NK-92 treated with Interleukin-12 subunit alpha and Interleukin-12 subunit beta, amount 100 ng/mL, for 24 hours (cell line): ENCODE results near the gene TYW1B.
"Not testable (repeated sequence)": the region's sequence is repeated elsewhere in the genome, so short reads cannot be mapped to it uniquely, and the experiment has no call there.

Experiments
- DNase-seq: peaks from one replicate; lab custom pipeline; 2025; lab: John Stamatoyannopoulos, UW

Gene TYW1B

DNA sequence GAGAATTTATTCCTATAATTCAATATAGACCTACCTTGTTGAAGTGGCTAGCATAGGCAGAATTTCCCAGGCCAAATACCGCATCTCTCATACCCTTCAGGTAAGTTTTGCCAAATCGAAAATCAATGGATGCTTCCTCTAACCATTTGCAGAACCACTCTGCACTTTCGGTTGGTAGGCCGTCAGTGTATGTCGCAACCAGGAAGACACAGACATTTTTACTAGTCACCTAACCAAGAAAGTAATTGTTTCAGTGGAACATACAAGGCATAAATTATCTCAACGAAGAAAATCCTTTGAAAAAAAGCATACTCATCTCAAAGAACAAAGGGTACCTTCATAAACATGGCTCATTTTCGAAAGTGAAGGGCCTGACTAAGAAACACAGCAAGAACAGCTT lies 17.6 kb downstream of the TYW1B start:
- DNase-seq, result not testable (repeated sequence)

DNA sequence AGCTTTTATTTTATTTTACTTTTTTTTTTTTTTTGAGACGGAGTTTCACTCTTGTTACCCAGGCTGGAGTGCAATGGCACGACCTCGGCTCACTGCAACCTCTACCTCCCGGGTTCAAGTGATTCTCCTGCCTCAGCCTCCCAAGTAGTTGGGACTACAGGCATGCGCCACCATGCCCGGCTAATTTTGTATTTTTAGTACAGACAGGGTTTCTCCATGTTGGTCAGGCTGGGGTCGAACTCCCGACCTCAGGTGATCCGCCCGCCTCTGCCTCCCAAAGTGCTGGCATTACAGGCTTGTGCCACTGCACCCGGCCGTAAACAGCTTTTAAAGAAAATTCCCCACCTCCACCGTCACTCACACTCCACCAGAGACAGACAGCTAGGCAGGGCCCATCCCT lies 19.5 kb downstream of the TYW1B start:
- DNase-seq, result not testable (repeated sequence)

DNA sequence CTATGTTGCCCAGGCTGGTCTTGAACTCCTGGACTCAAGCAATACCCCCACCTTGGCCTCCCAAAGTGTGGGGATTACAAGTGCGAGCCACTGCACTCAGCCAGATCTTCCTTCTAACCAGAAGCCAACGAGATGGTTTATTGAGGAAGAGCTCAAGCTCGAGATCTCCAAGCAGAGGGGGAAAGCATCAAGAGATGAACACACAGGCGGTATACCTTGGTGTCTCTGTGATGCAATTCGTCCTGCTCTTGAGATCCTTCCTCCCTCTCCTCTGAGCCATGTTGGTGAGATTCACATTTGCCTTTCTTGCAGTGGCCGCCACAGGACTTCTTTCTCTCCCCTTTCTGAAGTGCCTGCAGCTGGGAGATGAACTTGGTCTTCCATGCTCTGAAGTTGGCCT lies 21.1 kb downstream of the TYW1B start:
- not testable (repeated sequence) for DNase-seq

DNA sequence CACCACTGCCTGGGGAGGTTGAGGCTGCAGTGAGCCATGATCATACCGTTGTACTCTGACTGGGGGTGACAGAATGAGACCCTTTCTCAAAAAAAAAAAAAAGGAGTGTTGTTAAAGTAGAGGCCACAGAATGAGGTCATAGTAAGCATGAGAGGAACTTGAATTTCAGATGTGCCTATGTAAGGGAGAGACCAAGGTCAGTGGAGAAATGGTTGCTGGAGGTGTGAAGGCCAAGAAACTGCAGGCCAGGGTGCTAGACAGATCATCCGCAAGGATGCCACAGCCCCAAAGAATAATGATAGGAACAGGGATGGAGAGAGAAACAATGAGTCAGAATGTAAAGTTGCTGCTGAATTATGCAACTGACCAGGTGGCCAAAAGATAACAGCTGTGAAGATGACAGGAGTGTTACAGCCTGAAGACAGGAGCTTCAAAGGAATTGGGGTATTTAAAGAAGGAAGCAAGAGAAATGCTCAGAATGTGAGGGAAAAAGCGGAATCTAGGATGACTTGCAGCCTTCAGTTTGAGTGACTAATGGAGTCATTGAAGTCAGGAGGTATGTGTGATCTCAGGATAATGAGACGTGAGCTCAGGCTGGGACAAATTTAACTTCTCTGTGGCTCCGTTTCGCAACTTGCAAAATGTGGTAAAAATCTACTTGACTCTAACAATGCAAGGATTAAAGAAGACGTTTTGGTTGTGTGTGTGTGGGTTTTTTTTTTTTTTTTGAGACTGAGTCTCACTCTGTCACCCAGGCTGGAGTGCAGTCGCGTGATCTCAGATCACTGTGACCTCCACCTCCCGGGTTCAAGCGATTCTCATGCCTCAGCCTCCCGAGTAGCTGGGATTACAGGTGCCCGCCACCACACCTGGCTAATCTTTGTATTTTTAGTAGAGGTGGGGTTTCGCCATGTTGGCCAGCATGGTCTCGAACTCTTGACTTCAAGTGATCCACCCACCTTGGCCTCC lies 22.2 kb downstream of the TYW1B start:
- peak; percentile 26 for DNase-seq

DNA sequence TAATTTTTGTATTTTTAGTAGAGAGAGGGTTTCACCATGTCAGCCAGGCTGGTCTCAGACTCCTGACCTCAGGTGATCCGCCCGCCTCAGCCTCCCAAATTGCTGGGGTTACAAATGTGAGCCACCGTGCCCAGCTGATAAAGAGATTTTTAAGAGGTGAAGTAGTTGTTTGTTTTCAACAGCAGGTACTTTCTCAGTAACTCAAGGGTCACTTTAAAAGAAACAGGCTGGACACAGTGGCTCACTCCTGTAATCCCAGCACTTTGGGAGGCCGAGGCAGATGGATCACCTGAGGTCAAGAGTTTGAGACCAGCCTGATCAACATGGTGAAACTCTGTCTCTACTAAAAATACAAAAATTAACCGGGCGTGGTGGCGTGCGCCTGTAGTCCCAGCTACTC lies 24.2 kb downstream of the TYW1B start:
- not testable (repeated sequence) for DNase-seq

DNA sequence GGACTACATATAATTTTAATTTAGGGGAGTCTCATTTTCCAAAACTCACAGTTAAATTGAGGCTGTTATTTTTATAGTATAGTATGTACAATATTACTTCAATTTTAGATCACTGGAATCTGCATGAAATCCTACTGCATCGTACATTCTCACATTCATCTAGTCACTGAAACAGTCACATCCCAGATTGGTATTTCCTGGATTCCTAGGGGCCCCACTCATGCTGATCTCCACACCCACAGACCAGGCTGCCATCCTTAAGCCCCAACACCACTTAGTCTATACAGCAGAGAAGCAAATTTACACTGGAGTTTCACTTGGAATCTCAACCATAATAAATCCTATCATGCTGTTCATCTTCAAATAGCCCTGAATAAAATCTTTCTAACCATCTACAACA lies 26.4 kb downstream of the TYW1B start:
- not testable (repeated sequence) for DNase-seq

DNA sequence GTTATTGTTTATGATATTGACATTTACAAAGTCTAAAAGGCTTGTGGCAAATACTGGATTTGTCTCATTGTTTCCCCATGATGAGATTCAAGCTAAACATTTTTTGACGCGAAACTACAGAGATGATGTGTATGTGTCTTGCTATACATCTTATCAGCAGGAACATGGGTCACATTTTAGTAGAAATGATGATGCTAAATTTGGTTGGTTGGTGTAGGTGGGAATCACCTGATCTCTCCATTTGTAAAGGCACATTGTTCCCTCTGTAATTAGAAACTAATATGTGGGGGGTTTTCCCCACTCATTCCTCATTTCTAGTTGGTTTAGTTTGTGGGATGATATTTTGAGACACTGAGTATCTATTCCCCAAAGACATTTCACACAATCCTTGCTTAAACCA lies 32.6 kb downstream of the TYW1B start:
- not testable (repeated sequence) for DNase-seq

DNA sequence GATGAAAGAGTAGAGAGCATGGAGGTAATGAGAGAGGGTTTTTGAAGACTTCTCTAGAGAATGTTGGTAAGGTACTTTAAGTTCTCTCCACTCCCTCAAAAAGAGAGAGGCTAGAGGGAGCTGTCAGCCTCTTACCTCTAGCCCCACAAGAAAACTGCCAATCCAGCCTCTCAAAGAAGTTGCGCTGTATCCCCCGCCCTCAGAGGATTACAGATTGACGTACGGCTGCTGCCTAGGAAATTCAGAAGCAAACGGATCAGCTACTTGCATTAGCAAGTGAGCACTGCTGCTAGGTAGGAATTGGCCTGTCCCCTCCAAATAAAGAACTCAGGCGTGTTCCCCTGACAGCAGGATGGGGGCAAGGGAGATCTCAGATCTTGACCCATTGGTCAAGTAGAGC lies 34.2 kb downstream of the TYW1B start:
- no peak for DNase-seq

DNA sequence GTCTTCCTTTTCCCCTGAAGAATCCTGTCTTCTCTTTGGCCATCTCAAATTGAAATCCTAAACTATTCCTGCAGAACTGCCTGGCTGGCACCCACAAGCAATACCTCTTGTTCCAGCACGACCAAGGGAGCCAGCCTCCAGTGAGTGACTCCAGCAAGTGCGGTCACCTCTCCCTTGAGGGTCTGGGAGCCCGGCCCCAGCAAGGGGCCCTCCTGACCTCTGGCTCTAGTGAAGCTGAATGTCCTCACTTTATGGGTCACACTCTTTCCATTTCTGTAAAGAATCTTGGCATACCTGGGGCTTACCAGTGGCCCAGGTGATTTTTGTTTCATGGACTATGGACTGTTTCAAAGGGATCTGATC lies 37.3 kb downstream of the TYW1B start:
- DNase-seq, result not testable (repeated sequence)

DNA sequence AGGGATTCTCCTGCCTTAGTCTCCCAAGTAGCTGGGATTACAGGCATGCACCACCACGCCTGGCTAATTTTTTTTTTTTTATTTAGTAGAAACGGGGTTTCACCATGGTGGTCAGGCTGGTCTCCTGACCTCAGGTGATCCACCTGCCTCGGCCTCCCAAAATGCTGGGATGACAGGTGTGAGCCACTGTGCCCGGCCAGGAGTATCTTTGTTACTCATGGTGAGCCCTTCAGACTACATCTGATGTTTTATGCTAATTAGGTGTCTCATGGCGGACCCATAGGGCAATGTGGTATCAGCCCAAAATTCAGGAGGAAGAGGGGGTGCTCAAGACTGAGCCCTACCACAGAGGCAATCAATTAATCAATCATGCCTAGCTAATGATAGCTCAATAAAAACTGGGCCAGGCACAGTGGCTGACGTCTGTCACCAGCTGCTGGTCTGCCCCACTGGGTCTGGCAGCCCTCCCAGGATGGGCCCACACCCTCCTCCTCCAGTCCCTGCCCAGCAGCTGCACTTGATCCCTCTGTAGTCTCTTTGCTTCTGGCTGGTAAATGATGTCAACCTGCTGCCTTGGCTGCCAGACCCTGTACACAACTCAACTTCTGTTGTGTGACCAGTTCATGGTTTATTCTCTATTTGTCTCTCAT lies 37.8 kb downstream of the TYW1B start:
- not testable (repeated sequence) for DNase-seq

DNA sequence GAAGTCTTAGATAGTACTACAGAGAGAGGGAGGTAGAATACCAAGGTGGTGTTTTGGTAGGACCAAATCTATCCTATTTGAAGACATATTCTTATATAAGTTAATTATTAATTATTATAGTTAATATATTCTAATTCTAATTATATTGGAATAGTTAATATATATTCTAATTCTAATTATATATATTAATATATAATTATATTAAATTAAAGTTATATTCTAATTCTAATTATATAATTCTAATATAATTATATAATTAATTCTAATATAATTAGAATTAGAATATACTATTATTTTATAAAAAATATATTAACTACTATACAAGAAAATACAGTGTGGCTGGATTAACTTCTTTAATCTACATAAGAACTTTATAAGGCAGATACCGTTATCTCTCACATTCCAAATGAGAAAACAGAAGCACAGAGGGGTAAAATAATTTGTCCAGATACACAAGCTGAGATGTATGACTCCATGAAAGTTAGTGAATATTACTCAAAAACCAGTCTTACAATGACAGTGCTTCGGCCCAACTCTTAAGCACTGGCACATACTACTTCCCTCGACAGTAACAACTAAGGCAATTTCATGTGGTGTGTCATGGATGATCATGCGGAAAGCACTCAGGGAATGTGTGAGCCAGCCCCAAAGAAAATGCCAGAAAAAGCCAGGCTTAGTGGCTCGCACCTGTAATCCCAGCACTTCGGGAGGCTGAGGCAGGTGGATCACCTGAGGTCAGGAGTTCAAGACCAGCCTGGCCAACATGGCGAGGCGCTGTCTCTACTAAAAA lies 42.6 kb downstream of the TYW1B start:
- DNase-seq, result no peak

DNA sequence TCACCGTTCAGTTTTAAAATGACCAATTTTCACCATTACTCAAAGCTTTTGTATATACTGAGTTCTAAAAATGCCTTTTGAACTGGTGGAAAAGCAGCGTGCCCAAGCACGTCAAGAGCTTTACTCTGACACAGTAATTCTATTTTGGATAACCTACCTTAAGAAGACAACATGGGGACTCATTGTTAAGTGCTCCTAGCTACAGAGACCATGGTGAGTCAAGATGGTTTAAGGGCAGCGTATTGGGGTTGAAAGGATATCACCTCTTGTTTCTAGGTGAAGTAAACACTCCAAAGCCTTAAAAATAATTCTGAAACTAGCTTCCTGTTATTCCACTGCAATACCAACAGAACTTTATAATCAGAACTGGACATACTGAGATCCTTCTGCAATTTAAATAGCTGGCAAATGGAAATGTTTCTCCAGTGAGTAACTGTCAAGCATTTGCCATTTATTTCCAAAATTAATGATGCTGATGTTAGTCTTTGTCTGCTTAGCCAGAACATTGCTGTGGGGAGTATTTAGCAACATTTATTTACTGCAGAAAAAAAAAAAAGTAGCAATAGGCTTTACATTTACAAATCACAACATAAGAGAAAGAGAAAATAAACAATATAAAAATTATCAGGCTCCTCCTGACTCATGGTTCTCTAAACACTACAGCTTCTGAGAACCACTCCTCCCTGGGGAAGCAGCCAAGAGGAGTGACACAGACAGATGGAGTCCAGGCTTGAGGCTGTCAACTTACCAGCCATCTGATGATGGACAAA lies 44.2 kb downstream of the TYW1B start:
- not testable (repeated sequence) for DNase-seq

DNA sequence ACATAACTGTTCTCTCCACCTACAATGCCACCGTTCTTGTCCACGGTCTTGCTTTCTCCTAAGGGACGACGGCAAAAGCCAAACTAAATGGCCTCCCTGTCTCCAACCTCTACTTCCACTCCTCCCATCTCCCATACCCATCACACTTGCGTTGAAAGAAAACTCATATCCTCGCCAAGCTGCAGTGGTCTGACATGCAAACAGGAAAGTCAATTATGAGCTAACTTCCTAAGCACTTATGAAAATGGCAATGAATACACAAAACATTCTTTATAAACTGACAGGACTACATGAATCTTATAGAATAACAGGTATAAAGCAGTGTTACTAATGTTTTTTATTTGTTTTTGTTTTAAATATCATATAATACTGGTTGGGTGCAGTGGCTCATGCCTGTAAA lies 46.4 kb downstream of the TYW1B start:
- DNase-seq, result no peak

DNA sequence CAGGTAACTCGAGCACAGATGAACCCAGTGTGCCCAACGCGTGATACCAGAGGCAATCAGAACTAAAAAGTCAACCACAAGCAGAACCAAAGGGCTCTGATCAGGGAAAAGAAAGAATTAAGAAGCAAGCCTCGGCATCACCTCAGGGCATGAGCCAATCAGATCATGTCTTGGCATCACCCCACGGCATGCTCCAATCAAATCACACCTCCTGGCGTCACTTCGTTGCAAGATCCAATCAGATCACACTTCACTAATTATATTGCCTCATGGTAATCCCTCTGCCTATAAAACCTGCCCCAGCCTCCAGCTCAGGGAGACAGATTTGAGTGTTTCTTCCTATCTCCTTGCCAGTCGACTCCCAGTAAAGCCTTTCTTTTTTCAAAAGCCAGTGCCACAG lies 46.8 kb downstream of the TYW1B start:
- DNase-seq, result no peak

DNA sequence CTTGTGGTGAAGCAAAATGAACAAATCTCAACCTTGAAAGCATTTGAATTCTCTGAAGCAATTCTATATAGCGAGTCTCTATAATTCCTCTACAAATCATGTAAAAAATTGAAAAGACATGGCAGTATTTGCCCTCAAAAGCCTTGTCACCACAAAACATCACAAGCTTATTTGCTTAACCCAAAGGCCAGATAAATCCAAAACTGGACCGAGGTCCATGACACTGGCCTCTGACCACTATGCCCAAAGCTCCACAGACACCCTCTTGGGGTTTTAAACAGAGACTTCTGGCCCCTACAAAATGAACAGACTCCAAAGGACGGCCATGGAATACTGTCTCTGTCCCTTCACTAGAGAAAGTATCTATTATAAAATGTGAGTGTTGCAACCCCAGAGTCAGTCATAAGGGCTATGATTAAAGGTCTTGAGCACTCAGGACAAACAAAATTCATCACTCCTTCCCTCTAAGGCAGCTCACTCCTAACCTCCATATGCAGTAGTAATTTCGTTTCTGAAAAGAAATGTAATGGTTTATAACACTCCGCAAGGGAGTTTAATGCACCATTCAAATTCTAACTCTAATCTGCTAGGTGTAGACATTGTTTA lies 47.6 kb downstream of the TYW1B start:
- not testable (repeated sequence) for DNase-seq

DNA sequence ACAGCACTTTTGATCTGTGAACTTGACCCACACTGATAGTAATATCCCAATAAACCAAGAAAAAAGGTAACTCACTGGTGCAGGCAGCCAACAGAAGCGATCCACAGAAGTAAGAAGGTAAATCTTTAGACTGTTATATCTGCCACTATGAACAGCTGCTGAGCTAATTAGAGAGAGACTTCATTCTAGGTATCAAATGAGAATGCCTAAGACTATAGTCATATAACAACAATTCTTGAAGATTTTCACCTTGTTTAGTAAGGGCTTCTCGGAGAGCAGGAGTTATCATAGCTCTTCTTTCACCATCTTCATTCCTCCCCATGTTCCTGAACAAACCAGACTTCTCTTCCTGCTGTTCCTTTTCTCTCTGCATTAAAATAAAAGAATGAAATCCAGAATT lies 50.8 kb downstream of the TYW1B start:
- DNase-seq, result not testable (repeated sequence)

DNA sequence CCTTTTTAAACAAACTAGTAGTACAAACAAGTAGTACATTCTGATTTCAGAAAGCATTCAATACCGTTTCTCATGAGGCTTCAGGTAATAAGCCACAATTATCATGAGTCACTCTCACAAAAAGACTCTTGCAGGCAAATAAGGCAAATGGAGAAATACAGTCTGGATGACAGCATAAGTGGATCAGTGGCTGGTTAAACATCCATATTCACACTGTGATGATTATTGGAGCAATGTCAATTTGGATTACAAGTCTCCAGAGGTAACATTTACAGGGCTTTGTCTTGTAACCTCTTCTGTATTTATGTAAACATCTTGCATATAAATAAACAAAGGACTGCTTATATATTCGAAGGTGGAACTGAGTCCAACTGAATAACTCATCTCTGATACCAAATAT lies 55.4 kb downstream of the TYW1B start:
- DNase-seq, result not testable (repeated sequence)

DNA sequence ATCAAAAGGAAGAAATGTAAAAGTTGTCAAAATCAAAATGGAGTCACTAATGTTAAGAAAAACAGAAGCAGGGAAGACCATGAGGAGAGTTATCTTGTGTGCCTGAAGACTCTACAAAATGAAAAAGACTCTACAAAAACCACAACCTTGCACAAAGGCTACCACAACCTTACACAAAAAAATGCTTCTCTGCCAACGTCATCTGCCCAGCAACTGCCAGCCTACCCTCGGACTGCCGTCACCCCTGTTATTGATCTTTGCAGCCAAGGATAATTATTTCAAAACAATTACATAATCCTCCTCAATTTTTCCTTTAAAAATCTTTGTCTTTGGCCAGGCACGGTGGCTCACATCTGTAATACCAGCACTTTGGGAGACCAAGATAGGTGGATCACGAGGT lies 61.0 kb downstream of the TYW1B start:
- DNase-seq, result not testable (repeated sequence)

DNA sequence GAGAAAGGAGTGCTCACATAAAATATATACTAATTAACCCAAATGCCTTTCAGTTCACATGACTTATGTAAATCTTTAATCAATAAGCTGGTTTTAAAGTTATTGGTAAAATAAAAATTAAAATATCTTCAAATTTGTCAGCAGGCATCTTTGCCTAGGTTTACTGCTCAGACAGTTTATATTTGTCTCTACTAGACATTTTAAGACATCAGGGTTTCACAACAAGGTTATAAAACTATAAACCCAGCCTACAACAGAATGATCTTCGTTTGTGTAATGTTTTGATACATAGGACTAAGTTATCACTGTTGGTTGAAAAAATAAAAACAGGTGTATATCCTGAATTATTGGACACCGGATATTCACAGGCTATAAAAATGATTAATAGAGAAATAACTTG lies 67.4 kb downstream of the TYW1B start:
- DNase-seq, result no peak

DNA sequence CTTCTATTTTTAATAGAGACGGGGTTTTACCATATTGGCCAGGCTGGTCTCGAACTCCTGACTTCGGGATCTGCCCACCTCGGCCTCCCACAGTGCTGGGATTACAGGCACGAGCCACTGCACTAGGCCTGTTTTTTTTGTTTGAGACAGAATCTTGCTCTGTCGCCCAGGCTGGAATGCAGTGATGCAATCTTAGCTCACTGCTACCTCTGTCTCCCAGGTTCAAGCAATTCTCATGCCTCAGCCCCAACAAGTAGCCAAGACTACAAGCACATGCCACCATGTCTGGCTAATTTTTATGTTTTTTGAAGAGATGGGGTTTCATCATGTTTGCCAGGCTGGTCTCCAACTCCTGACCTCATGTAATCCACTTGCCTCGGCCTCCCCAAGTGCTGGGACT lies 73.7 kb downstream of the TYW1B start:
- no peak for DNase-seq

DNA sequence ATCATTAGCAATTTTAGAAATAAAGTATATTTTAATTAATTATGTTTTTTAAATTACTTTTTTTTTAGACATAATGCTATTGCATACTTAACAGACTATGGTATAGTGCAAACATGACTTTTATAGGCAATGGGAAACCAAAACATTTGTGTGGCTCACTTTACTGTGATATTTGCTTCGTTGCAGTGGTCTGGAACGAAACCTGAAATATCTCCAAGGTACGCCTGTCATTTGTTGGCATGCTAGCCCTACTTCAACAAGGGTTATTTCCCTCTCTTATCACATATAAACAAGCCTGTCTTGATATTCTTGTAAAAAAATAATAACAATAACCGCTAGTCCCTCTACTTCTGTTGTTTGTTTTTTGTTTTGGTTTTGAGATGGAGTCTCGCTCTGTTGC lies 74.2 kb downstream of the TYW1B start:
- DNase-seq, result no peak
